Measurements from ENCODE around the gene MDP1. TPM values are rescaled to one million over a fixed set of nuclear protein-coding genes. Genes with fewer than 3 reads are reported as not detected.

MDP1 gene
- polyA plus RNA-seq, 1 experiment, result 19.3 TPM

DNA sequence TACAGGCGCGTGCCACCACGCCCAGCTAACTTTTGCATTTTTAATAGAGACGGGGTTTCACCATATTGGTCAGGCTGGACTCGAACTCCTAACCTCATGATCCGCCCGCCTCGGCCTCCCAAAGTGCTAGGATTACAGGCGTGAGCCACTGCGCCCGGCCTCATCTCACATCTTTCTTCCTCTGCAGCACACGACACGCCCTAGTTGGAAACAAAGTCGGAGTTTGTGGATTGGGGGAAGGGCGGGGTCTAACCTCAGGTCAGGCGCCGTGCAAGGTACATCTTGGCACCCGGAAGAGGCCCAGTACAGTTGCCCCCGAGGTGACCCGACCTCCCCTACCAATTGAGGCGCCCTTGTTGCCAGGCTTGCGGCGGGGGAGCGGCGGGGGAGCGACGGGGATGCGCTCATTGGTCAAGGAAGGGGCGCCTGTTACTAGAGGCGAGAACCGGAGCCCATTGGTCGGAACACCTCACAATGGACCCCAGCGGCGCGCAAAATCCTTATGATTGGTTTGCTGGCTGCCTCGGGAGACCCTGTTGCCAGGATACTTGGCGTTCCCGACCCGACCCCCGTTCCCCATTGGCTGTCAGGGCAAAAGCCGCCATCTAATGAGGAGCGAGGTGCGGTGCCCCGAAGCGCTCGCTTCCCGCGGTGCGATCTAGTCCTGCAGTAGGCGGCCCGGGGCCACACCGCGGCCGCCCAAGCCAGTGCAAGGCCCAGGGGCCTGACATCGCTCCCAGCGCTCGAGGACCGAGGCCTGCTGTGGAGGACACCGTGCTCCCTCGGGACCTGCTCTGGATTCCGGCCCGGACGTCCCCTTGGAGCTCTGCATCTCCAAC is 44.2 kb downstream of the MDP1 start, which contains the start of gene REC8:
Gene REC8, plus strand, starts transcription at position 659 of the 839 bp plus-strand sequence. CDS start 473 bp downstream, outside the sequence.
- Histone ChIP-seq H3K27me3 (ENCODE audit: control insufficient read depth, insufficient read depth, low read length) (no peaks in the 10 kb centered on the region), H3K4me3 (ENCODE audit: low read depth, low read length) (no peak within 1 kb of the TSS), H3K36me3 (ENCODE audit: control insufficient read depth, insufficient read depth, low read length) (peaks cover 20% of the 10 kb centered on the region)
- DNase-seq (ENCODE audit: low read depth), result no peak
- CTCF ChIA-PET, result interaction anchor here (1.0 to 3.1 kb wide), 3 partner anchors 10 to 128 kb away, joined by 3 to 12 read pairs (median 6); partner anchors contain the start of genes DHRS1, IRF9 and NOP9
- POLR2A ChIA-PET, result no interaction called here
- no peak for TF ChIP-seq CTCF (IDR thresholded peaks at IDR 0.05; ENCODE audit: insufficient read depth, low read depth, low read length)

GRCh38 chr14:24167469-24168114 is 48.3 kb downstream of the MDP1 start:
- ChIA-PET CTCF (no interaction called here), POLR2A (no interaction called here)
- no peak overlapping the region for H3K4me3 ChIP-seq (ENCODE audit: low read depth, low read length)
- no peak for TF ChIP-seq CTCF (IDR thresholded peaks at IDR 0.05; ENCODE audit: insufficient read depth, low read depth, low read length)
- DNase-seq (ENCODE audit: low read depth), result no peak
- H3K27me3 ChIP-seq (ENCODE audit: control insufficient read depth, insufficient read depth, low read length), result no peaks in the 10 kb centered on the region
- peaks cover 35% of the 10 kb centered on the region for H3K36me3 ChIP-seq (ENCODE audit: control insufficient read depth, insufficient read depth, low read length)

DNA sequence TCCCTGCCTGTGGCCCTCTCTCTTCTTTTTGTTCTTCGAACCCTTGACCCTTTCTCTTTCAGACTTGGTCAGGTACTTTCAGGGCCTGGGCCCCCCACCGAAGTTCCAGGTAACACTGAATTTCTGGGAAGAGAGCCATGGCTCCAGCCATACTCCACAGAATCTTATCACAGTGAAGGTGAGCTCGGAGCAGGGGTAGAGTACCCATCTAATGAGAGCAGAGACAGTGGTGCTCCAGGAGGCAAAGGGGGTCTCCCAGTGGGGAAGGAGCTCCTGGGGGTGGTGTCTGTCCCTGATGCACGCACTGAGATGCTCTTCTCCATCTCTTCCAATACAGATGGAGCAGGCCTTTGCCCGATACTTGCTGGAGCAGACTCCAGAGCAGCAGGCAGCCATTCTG is 50.1 kb downstream of the MDP1 start:
- peaks cover 33% of the 10 kb centered on the region for H3K36me3 ChIP-seq (ENCODE audit: control insufficient read depth, insufficient read depth, low read length)
- TF ChIP-seq CTCF (IDR thresholded peaks at IDR 0.05; ENCODE audit: insufficient read depth, low read depth, low read length), result no peak
- no peaks in the 10 kb centered on the region for H3K27me3 ChIP-seq (ENCODE audit: control insufficient read depth, insufficient read depth, low read length)
- CTCF ChIA-PET, result interaction anchor here (0.6 to 0.7 kb wide), 2 partner anchors 8 to 114 kb away, joined by 3 read pairs; partner anchors contain the start of gene CARMIL3
- no peak overlapping the region for H3K4me3 ChIP-seq (ENCODE audit: low read depth, low read length)
- POLR2A ChIA-PET, result no interaction called here
- no peak for DNase-seq (ENCODE audit: low read depth)

DNA sequence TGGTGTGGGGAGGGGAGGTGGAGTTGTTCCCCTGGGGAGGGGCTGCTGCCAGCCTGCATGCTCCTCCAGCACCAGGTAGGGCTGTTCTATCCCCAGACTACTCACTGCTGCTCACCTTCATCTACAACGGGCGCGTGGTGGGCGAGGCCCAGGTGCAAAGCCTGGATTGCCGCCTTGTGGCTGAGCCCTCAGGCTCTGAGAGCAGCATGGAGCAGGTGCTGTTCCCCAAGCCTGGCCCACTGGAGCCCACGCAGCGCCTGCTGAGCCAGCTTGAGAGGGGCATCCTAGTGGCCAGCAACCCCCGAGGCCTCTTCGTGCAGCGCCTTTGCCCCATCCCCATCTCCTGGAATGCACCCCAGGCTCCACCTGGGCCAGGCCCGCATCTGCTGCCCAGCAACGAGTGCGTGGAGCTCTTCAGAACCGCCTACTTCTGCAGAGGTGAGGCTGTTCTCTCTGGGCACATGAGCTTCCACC is 51.3 kb downstream of the MDP1 start:
- Histone ChIP-seq H3K36me3 (ENCODE audit: control insufficient read depth, insufficient read depth, low read length) (peaks cover 42% of the 10 kb centered on the region), H3K27me3 (ENCODE audit: control insufficient read depth, insufficient read depth, low read length) (no peaks in the 10 kb centered on the region), H3K4me3 (ENCODE audit: low read depth, low read length) (no peak overlapping the region)
- no peak for TF ChIP-seq CTCF (IDR thresholded peaks at IDR 0.05; ENCODE audit: insufficient read depth, low read depth, low read length)
- ChIA-PET CTCF (no interaction called here), POLR2A (interaction anchor here (0.6 kb wide), 1 partner anchor 19 kb away, joined by 7 read pairs; no protein-coding TSS in a partner anchor)
- no peak for DNase-seq (ENCODE audit: low read depth)

Small RNAs within 50 kb of the gene (small RNA-seq; reads per million reads assigned to genes)
- gene AL136295.4 (ENCODE audit: insufficient read length, low read depth, low replicate concordance) (not detected), gene CHMP4A (ENCODE audit: insufficient read length, low read depth, low replicate concordance) (not detected), gene IPO4 (ENCODE audit: insufficient read length, low read depth, low replicate concordance) (not detected), gene IRF9 (ENCODE audit: insufficient read length, low read depth, low replicate concordance) (not detected), gene MDP1 (ENCODE audit: insufficient read length, low read depth, low replicate concordance) (not detected)

Other genes with a start within 250 kb of the MDP1 start
- 12.5 and 15.0 TPM in 2 replicates for gene DHRS4L2, start 227.1 kb downstream of the MDP1 start, polyA plus RNA-seq (2011; rRNA removed)
- gene CARMIL3, start 164.1 kb downstream of the MDP1 start, polyA plus RNA-seq (2011; rRNA removed), result 0.02 and 0.04 TPM in 2 replicates
- not detected in 2 replicates for gene CPNE6, start 144.5 kb downstream of the MDP1 start, polyA plus RNA-seq (2011; rRNA removed)
- 141 and 227 TPM in 2 replicates for gene PCK2, start 121.8 kb downstream of the MDP1 start, polyA plus RNA-seq (2011; rRNA removed)
- 41.5 and 50.0 TPM in 2 replicates for gene DCAF11, start 101.3 kb downstream of the MDP1 start, polyA plus RNA-seq (2011; rRNA removed)
- 0.59 and 0.91 TPM in 2 replicates for gene NRL, start 101.1 kb downstream of the MDP1 start, polyA plus RNA-seq (2011; rRNA removed)
- 0.10 and 0.23 TPM in 2 replicates for gene FITM1, start 85.4 kb downstream of the MDP1 start, polyA plus RNA-seq (2011; rRNA removed)
- 48.9 and 106 TPM in 2 replicates for gene PSME1, start 79.9 kb downstream of the MDP1 start, polyA plus RNA-seq (2011; rRNA removed)
- gene EMC9, start 74.5 kb downstream of the MDP1 start, polyA plus RNA-seq (2011; rRNA removed), result 6.9 and 13.3 TPM in 2 replicates
- 165 and 178 TPM in 2 replicates for gene PSME2, start 69.5 kb downstream of the MDP1 start, polyA plus RNA-seq (2011; rRNA removed)
- gene RNF31, start 68.6 kb downstream of the MDP1 start, polyA plus RNA-seq (2011; rRNA removed), result 8.2 and 12.4 TPM in 2 replicates
- 84.8 and 107 TPM in 2 replicates for gene IRF9, start 54.8 kb downstream of the MDP1 start, polyA plus RNA-seq (2011; rRNA removed)
- gene REC8, start 44.0 kb downstream of the MDP1 start, polyA plus RNA-seq (2011; rRNA removed), result 2.7 and 5.5 TPM in 2 replicates
- 11.5 and 26.8 TPM in 2 replicates for gene IPO4, start 27.2 kb downstream of the MDP1 start, polyA plus RNA-seq (2011; rRNA removed)
- 50.5 and 59.2 TPM in 2 replicates for gene TM9SF1, start 20.6 kb downstream of the MDP1 start, polyA plus RNA-seq (2011; rRNA removed)
- not detected in 2 replicates for gene TSSK4, start 10.4 kb downstream of the MDP1 start, polyA plus RNA-seq (2011; rRNA removed)
- 36.3 and 52.1 TPM in 2 replicates for gene CHMP4A, start 2.6 kb downstream of the MDP1 start, polyA plus RNA-seq (2011; rRNA removed)
- gene NEDD8, start 16.3 kb upstream of the MDP1 start, polyA plus RNA-seq (2011; rRNA removed), result 242 and 329 TPM in 2 replicates
- 103 and 116 TPM in 2 replicates for gene GMPR2, start 16.9 kb upstream of the MDP1 start, polyA plus RNA-seq (2011; rRNA removed)
- 37.2 and 41.7 TPM in 2 replicates for gene TINF2, start 26.6 kb upstream of the MDP1 start, polyA plus RNA-seq (2011; rRNA removed)
- gene TGM1, start 47.1 kb upstream of the MDP1 start, polyA plus RNA-seq (2011; rRNA removed), result 0.97 and 2.9 TPM in 2 replicates
- gene RABGGTA, start 55.5 kb upstream of the MDP1 start, polyA plus RNA-seq (2011; rRNA removed), result 23.2 and 52.5 TPM in 2 replicates
- gene DHRS1, start 83.7 kb upstream of the MDP1 start, polyA plus RNA-seq (2011; rRNA removed), result 40.5 and 57.1 TPM in 2 replicates
- gene NOP9, start 83.8 kb upstream of the MDP1 start, polyA plus RNA-seq (2011; rRNA removed), result 13.9 and 16.3 TPM in 2 replicates
- gene CIDEB, start 91.9 kb upstream of the MDP1 start, polyA plus RNA-seq (2011; rRNA removed), result 0.63 and 0.98 TPM in 2 replicates
- 0.98 and 1.6 TPM in 2 replicates for gene LTB4R2, start 94.1 kb upstream of the MDP1 start, polyA plus RNA-seq (2011; rRNA removed)
- 2.5 and 2.6 TPM in 2 replicates for gene LTB4R, start 95.4 kb upstream of the MDP1 start, polyA plus RNA-seq (2011; rRNA removed)
- 4.1 and 6.8 TPM in 2 replicates for gene ADCY4, start 119.0 kb upstream of the MDP1 start, polyA plus RNA-seq (2011; rRNA removed)
- gene RIPK3, start 123.9 kb upstream of the MDP1 start, polyA plus RNA-seq (2011; rRNA removed), result 4.3 and 4.4 TPM in 2 replicates
- 95.8 and 151 TPM in 2 replicates for gene NFATC4, start 152.1 kb upstream of the MDP1 start, polyA plus RNA-seq (2011; rRNA removed)
- 7.2 and 10.1 TPM in 2 replicates for gene NYNRIN, start 182.9 kb upstream of the MDP1 start, polyA plus RNA-seq (2011; rRNA removed)
- gene CBLN3, start 213.6 kb upstream of the MDP1 start, polyA plus RNA-seq (2011; rRNA removed), result 6.7 and 8.6 TPM in 2 replicates
- 18.9 and 19.7 TPM in 2 replicates for gene KHNYN, start 213.9 kb upstream of the MDP1 start, polyA plus RNA-seq (2011; rRNA removed)
- 28.9 and 43.4 TPM in 2 replicates for gene SDR39U1, start 226.7 kb upstream of the MDP1 start, polyA plus RNA-seq (2011; rRNA removed)